Stomach (tissue), 9 donors: Measurements from ENCODE around the gene ADORA1. TPM values are rescaled to one million over a fixed set of nuclear protein-coding genes. Genes with fewer than 3 reads are reported as not detected.

ENCODE experiments used
- DNase-seq, 2 donors: peaks; one replicate each; pipeline versions ENCODE4 v3.0.0 to v3.0.0-alpha.2; 2013 to 2019
- H3K27ac ChIP-seq, 5 donors: fragments of 200-600 bp in 4 of 5; sonication (generic) in 4 of 5; one replicate each; pipeline ENCODE4 v1.5.1; 2013 to 2019; ENCODE audit warnings: mild to moderate bottlenecking in 1 of 5, moderate library complexity in 1 of 5
- H3K27me3 ChIP-seq, 3 donors: fragments of 200-600 bp; sonication (generic); one replicate each; pipeline ENCODE4 v1.5.1; 2017 to 2019; ENCODE audit warnings: mixed run types in 1 of 3
- H3K36me3 ChIP-seq, 4 donors: fragments of 200-600 bp; sonication (generic); 1 replicate in 3 of 4; 2 replicates in 1 of 4; pipeline ENCODE4 v1.5.1; 2016 to 2019
- H3K4me1 ChIP-seq, 4 donors: fragments of 200-600 bp; sonication (generic); one replicate each; pipeline ENCODE4 v1.5.1; 2016 to 2019
- H3K4me3 ChIP-seq, 4 donors: fragments of 200-600 bp; sonication (generic) in 3 of 4; one replicate each; pipeline ENCODE4 v1.5.1; 2016 to 2019; ENCODE audit warnings: mild to moderate bottlenecking in 1 of 4
- H3K9me3 ChIP-seq, 4 donors: fragments of 200-600 bp; sonication (generic); one replicate each; pipeline ENCODE4 v1.5.1; 2016 to 2019
- CTCF ChIP-seq, 7 experiments: fragments of 450-650 bp in 4 of 7; fragments of 200-600 bp in 3 of 7; sonication (generic) in 3 of 7; IDR thresholded peaks; one replicate each; pipeline ENCODE4 v1.5.1; 2016 to 2019; ENCODE audit warnings: antibody characterized with exemption in 7 of 7, control low read depth in 2 of 7, mild to moderate bottlenecking in 1 of 7
- EP300 ChIP-seq: sonication (generic); formaldehyde crosslinking; IDR thresholded peaks from one replicate; pipeline ENCODE4 v1.6.1; 2017; ENCODE audit warnings: antibody characterized with exemption
- POLR2A ChIP-seq, 4 donors: fragments of 450-650 bp; IDR thresholded peaks; one replicate each; pipeline ENCODE4 v1.6.1; 2016; ENCODE audit warnings: antibody characterized with exemption in 4 of 4, control low read depth in 2 of 4, mild to moderate bottlenecking in 1 of 4, moderate library complexity in 1 of 4
- POLR2AphosphoS5 ChIP-seq, 3 donors: sonication (generic); formaldehyde crosslinking; IDR thresholded peaks; one replicate each; pipeline ENCODE4 v1.6.1; 2016; ENCODE audit warnings: antibody characterized with exemption in 3 of 3
- WGBS, 5 donors: extraction: QIAGEN DNeasy Blood & Tissue Kit in 3 of 5; methylation state at CpG; one replicate each; pipeline versions ENCODE4 v1.1.5 to v1.1.7; 2013 to 2018; 5-methylcytosine and 5-hydroxymethylcytosine counted together
- intact Hi-C: fragments of 100-400 bp; cut with DNase I; formaldehyde crosslinking; loops from one replicate; pipeline ENCODE4 v1.15.1; 2023; ENCODE audit warnings: low total_unique reads
- polyA plus RNA-seq, 3 donors: library from polyadenylated mRNA; stranded (reverse); fragments of 200-250 nt; gene quantifications; one replicate each; pipeline ENCODE4 v1.2.3, GENCODE V29; 2013
- total RNA-seq, 5 donors: library from RNA; depleted of rRNA; stranded (reverse); fragments of >200 nt; gene quantifications; one replicate each; pipeline versions ENCODE4 v1.1.0 to v1.2.3, GENCODE V29; 2014 to 2016
- donor health status: healthy with polysubstance abuse.
- donor health status: Bipolar disorder and iron deficiency.
- donor health status: healthy.

The ADORA1 gene
- total and polyA plus RNA-seq, 8 donors: 0.18 to 4.2 (median 2.1) TPM; not detected in 2

- 84 to 90% (median 87%) methylated on average over 10 to 14 of the region's 14 CpGs for WGBS, 5 donors
- DNase-seq: peak in 1 of 2 donors; percentile 25
- Histone ChIP-seq H3K4me1 (no peaks in the 10 kb centered on the region), H3K36me3 (no peaks in the 10 kb centered on the region), H3K27me3 (peaks cover 0 to 40% (median 0%) of the 10 kb centered on the region in 3 donors), H3K27ac (no peak overlapping the region), H3K4me3 (no peak overlapping the region), H3K9me3 (no peaks in the 10 kb centered on the region)
- TF ChIP-seq CTCF (IDR thresholded peaks at IDR 0.05) (no peak), POLR2AphosphoS5 (IDR thresholded peaks at IDR 0.05) (no peak), EP300 (no peak), POLR2A (IDR thresholded peaks at IDR 0.05) (no peak)
- intact Hi-C loops: no loop called here
Observed at GRCh38 chr1:203084588-203085527, 42.7 kb upstream of the ADORA1 start.

- H3K4me1 ChIP-seq: no peaks in the 10 kb centered on the region
- no peak within 1 kb of the TSS for H3K27ac ChIP-seq
- no peaks in the 10 kb centered on the region for H3K36me3 ChIP-seq
- peaks cover 0 to 46% (median 0%) of the 10 kb centered on the region in 3 donors for H3K27me3 ChIP-seq
- intact Hi-C loops: no loop called here
- no peak within 1 kb of the TSS for H3K4me3 ChIP-seq
- TF ChIP-seq EP300 (no peak), POLR2A (IDR thresholded peaks at IDR 0.05) (no peak), POLR2AphosphoS5 (IDR thresholded peaks at IDR 0.05) (no peak), CTCF (IDR thresholded peaks at IDR 0.05) (no peak)
- 79 to 89% (median 84%) methylated on average over 30 to 36 of the region's 36 CpGs for WGBS, 5 donors
- peak in 1 of 2 donors; percentile 11 for DNase-seq
- no peaks in the 10 kb centered on the region for H3K9me3 ChIP-seq
Observed at GRCh38 chr1:203085528-203086406, 41.8 kb upstream of the ADORA1 start, which contains the start of gene MYOG. Gene MYOG, minus strand, starts transcription at chr1:203086012. Its CDS starts 51 bp downstream, at chr1:203085961.

GRCh38 chr1:203086992-203087763 lies 40.3 kb upstream of the ADORA1 start:
- intact Hi-C loops: no loop called here

More at GRCh38 chr1:203086992-203087763, 40.3 kb upstream of the ADORA1 start:
- Histone ChIP-seq H3K27ac (no peak overlapping the region), H3K4me1 (no peaks in the 10 kb centered on the region), H3K9me3 (no peaks in the 10 kb centered on the region), H3K4me3 (no peak overlapping the region), H3K36me3 (no peaks in the 10 kb centered on the region), H3K27me3 (peaks cover 0 to 47% (median 4%) of the 10 kb centered on the region in 3 donors)
- no peak for TF ChIP-seq EP300
- no peak for TF ChIP-seq POLR2AphosphoS5 (IDR thresholded peaks at IDR 0.05)
- TF ChIP-seq POLR2A (IDR thresholded peaks at IDR 0.05): no peak
- TF ChIP-seq CTCF (IDR thresholded peaks at IDR 0.05): no peak
- DNase-seq: peak in 1 of 2 donors; percentile 9
- 74 to 80% (median 77%) methylated on average over 11 of the region's 11 CpGs for WGBS, 5 donors
